Loucy (cell line): ENCODE data around the gene INPP5F.

Experiments used
- H2AFZ ChIP-seq: fragments of 200-600 bp; sonication (generic); 2 replicates; pipeline ENCODE4 v1.6.0; 2016; ENCODE audit warnings: antibody characterized with exemption, mild to moderate bottlenecking, low read length, moderate library complexity
- H3F3A ChIP-seq: fragments of 200-600 bp; 2 replicates; pipeline ENCODE4 v1.6.0; 2016; ENCODE audit warnings: antibody characterized with exemption, low read depth, mild to moderate bottlenecking
- H3K27me3 ChIP-seq: fragments of 200-600 bp; sonication (generic); 2 replicates; pipeline ENCODE4 v1.6.1; 2014; ENCODE audit warnings: low read length, mild to moderate bottlenecking; ENCODE audit not compliant: insufficient read depth, poor library complexity, severe bottlenecking
- H3K36me3 ChIP-seq: fragments of 200-600 bp; sonication (generic); 2 replicates; pipeline ENCODE4 v1.6.1; 2016; ENCODE audit warnings: low read length; ENCODE audit not compliant: insufficient read depth
- H3K4me1 ChIP-seq: fragments of 200-600 bp; sonication (generic); 2 replicates; pipeline ENCODE4 v1.5.1; 2014; ENCODE audit warnings: low read length, mild to moderate bottlenecking; ENCODE audit not compliant: insufficient read depth, poor library complexity, severe bottlenecking
- H3K4me2 ChIP-seq: fragments of 200-600 bp; sonication (generic); 2 replicates; pipeline ENCODE4 v1.6.0; 2014; ENCODE audit warnings: antibody characterized with exemption, low read length, low read depth, mild to moderate bottlenecking; ENCODE audit not compliant: poor library complexity, severe bottlenecking
- H3K4me3 ChIP-seq: fragments of 200-600 bp; sonication (generic); 2 replicates; pipeline ENCODE4 v1.5.1; 2014; ENCODE audit warnings: low read length, mild to moderate bottlenecking, mixed read lengths; ENCODE audit not compliant: poor library complexity, severe bottlenecking
- H3K79me2 ChIP-seq: fragments of 200-600 bp; sonication (generic); 2 replicates; pipeline ENCODE4 v1.6.1; 2014; ENCODE audit warnings: low read length; ENCODE audit not compliant: insufficient read depth
- H3K9ac ChIP-seq: fragments of 200-600 bp; sonication (generic); 2 replicates; pipeline ENCODE4 v1.6.0; 2014; ENCODE audit warnings: mild to moderate bottlenecking, low read depth, low read length, moderate library complexity; ENCODE audit not compliant: poor library complexity, severe bottlenecking
- H3K9me2 ChIP-seq: fragments of 200-600 bp; sonication (generic); replicated peaks from 2 replicates; pipeline ENCODE4 v1.6.1; 2016; ENCODE audit warnings: low read depth, low read length, mixed read lengths
- H3K9me3 ChIP-seq: fragments of 200-600 bp; sonication (generic); 2 replicates; pipeline ENCODE4 v1.6.1; 2014; ENCODE audit warnings: mild to moderate bottlenecking, antibody characterized with exemption, low read length, low read depth; ENCODE audit not compliant: insufficient read depth
- H4K20me1 ChIP-seq: fragments of 200-600 bp; sonication (generic); 2 replicates; pipeline ENCODE4 v1.6.0; 2014; ENCODE audit warnings: antibody characterized with exemption, low read length, mild to moderate bottlenecking; ENCODE audit not compliant: insufficient read depth, poor library complexity, severe bottlenecking
- EZH2phosphoT487 ChIP-seq: fragments of 200-600 bp; IDR thresholded peaks from 2 replicates; pipeline ENCODE4 v1.6.1; 2018; ENCODE audit warnings: antibody characterized with exemption, mild to moderate bottlenecking, moderate library complexity, borderline replicate concordance
- TF ChIP-seq, protein P1 (sequence below): fragments of 200-600 bp; sonication (generic); conservative IDR thresholded peaks from 2 replicates; pipeline ENCODE4 v1.5.1; 2014; ENCODE audit warnings: mild to moderate bottlenecking, antibody characterized with exemption, low read length

Gene INPP5F

GRCh38 chr10:119845656-119846055 lies 119.8 kb downstream of the INPP5F start:
- no peaks in the 10 kb centered on the region for H3F3A ChIP-seq
- H3K9me3 ChIP-seq, result no peaks in the 10 kb centered on the region
- H3K36me3 ChIP-seq, result peaks cover 94% of the 10 kb centered on the region
- H3K4me1 ChIP-seq, result no peaks in the 10 kb centered on the region
- TF ChIP-seq, protein P1, sequence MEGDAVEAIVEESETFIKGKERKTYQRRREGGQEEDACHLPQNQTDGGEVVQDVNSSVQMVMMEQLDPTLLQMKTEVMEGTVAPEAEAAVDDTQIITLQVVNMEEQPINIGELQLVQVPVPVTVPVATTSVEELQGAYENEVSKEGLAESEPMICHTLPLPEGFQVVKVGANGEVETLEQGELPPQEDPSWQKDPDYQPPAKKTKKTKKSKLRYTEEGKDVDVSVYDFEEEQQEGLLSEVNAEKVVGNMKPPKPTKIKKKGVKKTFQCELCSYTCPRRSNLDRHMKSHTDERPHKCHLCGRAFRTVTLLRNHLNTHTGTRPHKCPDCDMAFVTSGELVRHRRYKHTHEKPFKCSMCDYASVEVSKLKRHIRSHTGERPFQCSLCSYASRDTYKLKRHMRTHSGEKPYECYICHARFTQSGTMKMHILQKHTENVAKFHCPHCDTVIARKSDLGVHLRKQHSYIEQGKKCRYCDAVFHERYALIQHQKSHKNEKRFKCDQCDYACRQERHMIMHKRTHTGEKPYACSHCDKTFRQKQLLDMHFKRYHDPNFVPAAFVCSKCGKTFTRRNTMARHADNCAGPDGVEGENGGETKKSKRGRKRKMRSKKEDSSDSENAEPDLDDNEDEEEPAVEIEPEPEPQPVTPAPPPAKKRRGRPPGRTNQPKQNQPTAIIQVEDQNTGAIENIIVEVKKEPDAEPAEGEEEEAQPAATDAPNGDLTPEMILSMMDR, result no peak
- no peak for TF ChIP-seq EZH2phosphoT487
- H3K9ac ChIP-seq, result no peak overlapping the region
- no peak overlapping the region for H3K4me2 ChIP-seq
- H2AFZ ChIP-seq, result no peak overlapping the region
- no peaks in the 10 kb centered on the region for H3K79me2 ChIP-seq
- H3K4me3 ChIP-seq, result no peak overlapping the region
- H3K9me2 ChIP-seq, result no peaks in the 10 kb centered on the region
- no peaks in the 10 kb centered on the region for H3K27me3 ChIP-seq
- H4K20me1 ChIP-seq, result no peaks in the 10 kb centered on the region

DNA sequence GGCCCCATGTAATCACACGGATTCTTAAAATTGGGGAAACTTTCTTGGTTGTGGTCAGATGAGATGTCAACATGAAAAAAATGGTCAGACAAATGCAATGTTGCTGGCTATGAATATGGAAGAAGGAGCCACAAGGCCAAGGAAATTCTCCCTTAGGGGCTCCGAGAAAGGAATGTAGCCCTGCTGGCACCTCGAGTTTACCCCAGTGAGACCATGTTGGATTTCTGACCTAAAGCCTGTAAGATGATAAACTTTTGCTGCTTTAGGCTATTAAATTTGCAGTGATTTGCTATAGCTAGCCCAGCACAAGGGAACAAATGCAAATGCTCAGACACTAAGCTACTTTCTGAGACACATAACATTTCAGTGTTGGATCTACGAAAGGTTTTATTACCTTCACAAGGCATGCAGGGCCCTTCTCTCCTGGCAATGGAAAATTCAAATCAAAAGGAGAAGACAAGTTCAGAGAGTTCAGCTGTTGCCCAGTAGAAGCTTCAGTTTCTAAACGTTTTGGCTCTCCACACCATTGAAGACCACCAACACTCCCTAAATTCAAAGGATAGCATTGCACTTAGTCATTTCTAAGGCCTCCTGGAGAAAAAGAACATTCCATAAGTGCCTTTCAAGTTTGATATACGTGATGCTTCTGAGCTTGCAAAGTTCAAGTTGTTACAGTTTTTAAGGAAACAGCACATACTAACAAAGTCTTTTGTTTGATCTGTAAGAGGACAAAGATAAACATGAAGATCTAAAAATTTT lies 123.4 kb downstream of the INPP5F start:
- Histone ChIP-seq H3K4me2 (no peak overlapping the region), H3F3A (no peaks in the 10 kb centered on the region), H3K9me3 (no peaks in the 10 kb centered on the region), H3K4me1 (no peaks in the 10 kb centered on the region), H3K9ac (no peak overlapping the region), H3K27me3 (no peaks in the 10 kb centered on the region), H3K9me2 (no peaks in the 10 kb centered on the region), H3K79me2 (no peaks in the 10 kb centered on the region), H3K36me3 (peaks cover 83% of the 10 kb centered on the region), H4K20me1 (no peaks in the 10 kb centered on the region), H3K4me3 (no peak overlapping the region), H2AFZ (no peak overlapping the region)
- TF ChIP-seq, protein P1, result no peak
- no peak for TF ChIP-seq EZH2phosphoT487

GRCh38 chr10:119849944-119850343 lies 124.1 kb downstream of the INPP5F start:
- H3F3A ChIP-seq, result no peaks in the 10 kb centered on the region
- no peak for TF ChIP-seq EZH2phosphoT487
- TF ChIP-seq, protein P1, result no peak
- H3K9me2 ChIP-seq, result no peaks in the 10 kb centered on the region
- peaks cover 77% of the 10 kb centered on the region for H3K36me3 ChIP-seq
- no peaks in the 10 kb centered on the region for H3K4me1 ChIP-seq
- no peaks in the 10 kb centered on the region for H4K20me1 ChIP-seq
- no peaks in the 10 kb centered on the region for H3K79me2 ChIP-seq
- no peaks in the 10 kb centered on the region for H3K9me3 ChIP-seq
- H3K4me3 ChIP-seq, result no peak overlapping the region
- H3K27me3 ChIP-seq, result no peaks in the 10 kb centered on the region
- no peak overlapping the region for H3K9ac ChIP-seq
- H2AFZ ChIP-seq, result no peak overlapping the region
- H3K4me2 ChIP-seq, result no peak overlapping the region
